Endothelial cell (in vitro differentiated cells): Measurements from ENCODE around the gene SIRT6. TPM values are rescaled to one million over a fixed set of nuclear protein-coding genes. Genes with fewer than 3 reads are reported as not detected.

Experiments used
- DNase-seq: peaks from one replicate; pipeline ENCODE4 v3.0.0; 2021; ENCODE audit warnings: low spot score
- H3K27ac Mint-ChIP-seq: one replicate; pipeline ENCODE4 v1.8.0; 2021; ENCODE audit warnings: mixed read lengths, inconsistent platforms; ENCODE audit not compliant: unreplicated experiment
- H3K27me3 Mint-ChIP-seq: one replicate; pipeline ENCODE4 v1.8.0; 2021; ENCODE audit warnings: mild to moderate bottlenecking, moderate library complexity, mixed read lengths, inconsistent platforms; ENCODE audit not compliant: unreplicated experiment
- H3K36me3 Mint-ChIP-seq: one replicate; pipeline ENCODE4 v1.8.0; 2021; ENCODE audit warnings: mild to moderate bottlenecking, low read depth, mixed read lengths, inconsistent platforms; ENCODE audit not compliant: unreplicated experiment
- H3K4me1 Mint-ChIP-seq: one replicate; pipeline ENCODE4 v1.8.0; 2021; ENCODE audit warnings: mild to moderate bottlenecking, mixed read lengths, inconsistent platforms; ENCODE audit not compliant: unreplicated experiment
- H3K4me3 Mint-ChIP-seq: one replicate; pipeline ENCODE4 v1.8.0; 2021; ENCODE audit warnings: mild to moderate bottlenecking, mixed read lengths, inconsistent platforms; ENCODE audit not compliant: unreplicated experiment
- H3K9me3 Mint-ChIP-seq: one replicate; pipeline ENCODE4 v1.8.0; 2021; ENCODE audit warnings: mixed read lengths, inconsistent platforms; ENCODE audit not compliant: unreplicated experiment
- total RNA-seq: library from RNA; stranded (reverse); fragmentation: NEBNext Ultra II Directional; extraction: Animal tissue kit (Norgen Biotek cat#: 25700); gene quantifications from one replicate; pipeline ENCODE4 v1.2.1, GENCODE V29; 2021; ENCODE audit not compliant: unreplicated experiment
- TF ChIP-seq, protein P1 (sequence below): fragments of 200-600 bp; sonication (generic); IDR thresholded peaks from one replicate; pipeline ENCODE4 v1.5.0; 2021; ENCODE audit warnings: antibody characterized with exemption; ENCODE audit not compliant: unreplicated experiment

The SIRT6 gene
- total RNA-seq, 1 donor from 2014 or later, result 24.6 TPM

GRCh38 chr19:4174895-4175668 is 7.3 kb downstream of the SIRT6 start:
- Mint-ChIP-seq H3K9me3 (no peaks in the 10 kb centered on the region), H3K36me3 (peaks cover 3% of the 10 kb centered on the region)

GRCh38 chr19:4174213-4174894 is 8.0 kb downstream of the SIRT6 start:
- Mint-ChIP-seq H3K36me3 (peaks cover 3% of the 10 kb centered on the region), H3K4me1 (peaks cover 3% of the 10 kb centered on the region), H3K9me3 (no peaks in the 10 kb centered on the region), H3K4me3 (no peak overlapping the region), H3K27ac (no peak overlapping the region), H3K27me3 (peaks cover 12% of the 10 kb centered on the region)
- TF ChIP-seq, protein P1, sequence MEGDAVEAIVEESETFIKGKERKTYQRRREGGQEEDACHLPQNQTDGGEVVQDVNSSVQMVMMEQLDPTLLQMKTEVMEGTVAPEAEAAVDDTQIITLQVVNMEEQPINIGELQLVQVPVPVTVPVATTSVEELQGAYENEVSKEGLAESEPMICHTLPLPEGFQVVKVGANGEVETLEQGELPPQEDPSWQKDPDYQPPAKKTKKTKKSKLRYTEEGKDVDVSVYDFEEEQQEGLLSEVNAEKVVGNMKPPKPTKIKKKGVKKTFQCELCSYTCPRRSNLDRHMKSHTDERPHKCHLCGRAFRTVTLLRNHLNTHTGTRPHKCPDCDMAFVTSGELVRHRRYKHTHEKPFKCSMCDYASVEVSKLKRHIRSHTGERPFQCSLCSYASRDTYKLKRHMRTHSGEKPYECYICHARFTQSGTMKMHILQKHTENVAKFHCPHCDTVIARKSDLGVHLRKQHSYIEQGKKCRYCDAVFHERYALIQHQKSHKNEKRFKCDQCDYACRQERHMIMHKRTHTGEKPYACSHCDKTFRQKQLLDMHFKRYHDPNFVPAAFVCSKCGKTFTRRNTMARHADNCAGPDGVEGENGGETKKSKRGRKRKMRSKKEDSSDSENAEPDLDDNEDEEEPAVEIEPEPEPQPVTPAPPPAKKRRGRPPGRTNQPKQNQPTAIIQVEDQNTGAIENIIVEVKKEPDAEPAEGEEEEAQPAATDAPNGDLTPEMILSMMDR, result no peak
- DNase-seq, result no peak

More at GRCh38 chr19:4174895-4175668, 7.3 kb downstream of the SIRT6 start:
- Mint-ChIP-seq H3K4me3 (no peak overlapping the region), H3K27ac (no peak overlapping the region), H3K4me1 (peaks cover 3% of the 10 kb centered on the region), H3K27me3 (peaks cover 8% of the 10 kb centered on the region)
- no peak for DNase-seq
- TF ChIP-seq, protein P1, result no peak

DNA sequence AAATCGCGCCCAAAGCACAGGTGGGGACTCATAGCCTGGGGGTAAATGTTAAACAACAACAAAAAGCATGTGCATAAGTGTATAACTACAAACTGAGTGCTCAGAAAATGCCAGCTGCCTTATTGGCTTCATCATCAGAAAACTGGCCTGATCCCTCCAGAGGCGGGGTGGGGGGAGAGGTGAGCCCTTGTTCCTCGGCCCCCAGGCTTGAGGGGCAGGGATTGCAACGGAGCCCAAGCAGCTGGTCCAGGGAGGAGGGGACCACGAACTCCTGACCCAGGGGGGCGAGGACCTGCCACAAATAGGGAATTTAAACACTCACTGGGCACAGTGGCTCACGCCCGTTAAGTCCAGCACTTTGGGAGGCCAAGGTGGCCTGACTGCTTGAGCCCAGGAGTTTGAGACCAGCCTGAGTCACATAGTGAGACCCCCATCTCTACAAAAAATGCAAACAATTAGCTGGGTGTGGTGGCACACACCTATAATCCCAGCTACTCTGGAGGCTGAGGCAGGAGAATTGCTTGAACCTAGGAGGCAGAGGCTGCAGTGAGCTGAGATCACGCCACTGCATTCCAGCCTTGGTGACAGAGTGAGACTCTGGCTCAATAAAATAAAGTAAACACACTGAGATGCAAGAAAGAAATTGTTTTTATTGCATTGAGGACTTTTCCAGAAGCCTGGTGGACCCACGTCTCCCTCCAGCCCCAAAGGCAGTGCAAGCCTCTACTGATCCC is 8.7 kb downstream of the SIRT6 start:
- TF ChIP-seq, protein P1, result no peak
- Mint-ChIP-seq H3K9me3 (no peaks in the 10 kb centered on the region), H3K27me3 (peaks cover 12% of the 10 kb centered on the region), H3K4me1 (peaks cover 3% of the 10 kb centered on the region), H3K36me3 (peaks cover 3% of the 10 kb centered on the region), H3K27ac (no peak overlapping the region), H3K4me3 (no peak overlapping the region)
- no peak for DNase-seq

GRCh38 chr19:4172861-4173473 is 9.4 kb downstream of the SIRT6 start:
- no peak overlapping the region for H3K27ac Mint-ChIP-seq
- peaks cover 3% of the 10 kb centered on the region for H3K4me1 Mint-ChIP-seq
- H3K27me3 Mint-ChIP-seq, result peaks cover 12% of the 10 kb centered on the region
- H3K9me3 Mint-ChIP-seq, result no peaks in the 10 kb centered on the region
- no peak overlapping the region for H3K4me3 Mint-ChIP-seq
- H3K36me3 Mint-ChIP-seq, result peaks cover 3% of the 10 kb centered on the region
- DNase-seq, result peak; percentile 90
- TF ChIP-seq, protein P1, result no peak
